Measurements from ENCODE around the gene NAIF1. TPM values are rescaled to one million over a fixed set of nuclear protein-coding genes. Genes with fewer than 3 reads are reported as not detected.

The NAIF1 gene
- total RNA-seq, 1 donor from 2014 or later: 11.8 TPM

GRCh38 chr9:128021098-128021497 is 46.0 kb downstream of the NAIF1 start:
- no peaks in the 10 kb centered on the region for H3K4me1 ChIP-seq
- H3K36me3 ChIP-seq: no peaks in the 10 kb centered on the region
- ATAC-seq (no peak), DNase-seq (no peak)
- no peak overlapping the region for H3K4me3 ChIP-seq
- no peaks in the 10 kb centered on the region for H3K9me3 ChIP-seq
- H3K27me3 ChIP-seq: no peaks in the 10 kb centered on the region
- TF ChIP-seq CTCF (IDR thresholded peaks at IDR 0.05): no peak
- H3K27ac ChIP-seq: no peak overlapping the region
- intact Hi-C loops (cut with DNase I): no loop called here

- peak; percentile 18 for TF ChIP-seq CTCF (IDR thresholded peaks at IDR 0.05)
- Histone ChIP-seq H3K36me3 (no peaks in the 10 kb centered on the region), H3K4me3 (no peak overlapping the region), H3K27me3 (no peaks in the 10 kb centered on the region), H3K4me1 (no peaks in the 10 kb centered on the region), H3K9me3 (no peaks in the 10 kb centered on the region), H3K27ac (no peak overlapping the region)
- intact Hi-C loops (cut with DNase I): no loop called here
- DNase-seq: no peak
- ATAC-seq: peak; percentile 21
Observed at GRCh38 chr9:128020692-128021091, 46.4 kb downstream of the NAIF1 start.

GRCh38 chr9:128015696-128016095 is 51.4 kb downstream of the NAIF1 start:
- DNase-seq: no peak

More at GRCh38 chr9:128015696-128016095, 51.4 kb downstream of the NAIF1 start:
- intact Hi-C loops (cut with DNase I): no loop called here
- H3K27ac ChIP-seq: no peak overlapping the region
- no peaks in the 10 kb centered on the region for H3K9me3 ChIP-seq
- ATAC-seq: no peak
- H3K4me3 ChIP-seq: no peak overlapping the region
- H3K27me3 ChIP-seq: no peaks in the 10 kb centered on the region
- no peaks in the 10 kb centered on the region for H3K36me3 ChIP-seq
- H3K4me1 ChIP-seq: peaks cover 5% of the 10 kb centered on the region
- no peak for TF ChIP-seq CTCF (IDR thresholded peaks at IDR 0.05)

Other genes starting within 250 kb of the NAIF1 start
- 322 TPM for gene ENG, start 212.7 kb downstream of the NAIF1 start, total RNA-seq
- gene AK1, start 189.6 kb downstream of the NAIF1 start, total RNA-seq: 158 TPM
- 94.7 TPM for gene ST6GALNAC6, start 167.7 kb downstream of the NAIF1 start, total RNA-seq
- gene ST6GALNAC4, start 150.3 kb downstream of the NAIF1 start, total RNA-seq: 58.8 TPM
- 3.5 TPM for gene PIP5KL1, start 136.5 kb downstream of the NAIF1 start, total RNA-seq
- gene DPM2, start 129.5 kb downstream of the NAIF1 start, total RNA-seq: 37.1 TPM
- gene EEIG1, start 86.3 kb downstream of the NAIF1 start, total RNA-seq: 44.7 TPM
- gene SLC25A25, start 912 bp upstream of the NAIF1 start, total RNA-seq: 34.7 TPM
- gene PTGES2, start 60.4 kb upstream of the NAIF1 start, total RNA-seq: 35.1 TPM
- gene LCN2, start 82.1 kb upstream of the NAIF1 start, total RNA-seq: 14.3 TPM
- gene BBLN, start 92.9 kb upstream of the NAIF1 start, total RNA-seq: 39.0 TPM
- gene CIZ1, start 124.3 kb upstream of the NAIF1 start, total RNA-seq: 107 TPM
- gene DNM1, start 136.1 kb upstream of the NAIF1 start, total RNA-seq: 5.2 TPM
- 88.7 TPM for gene GOLGA2, start 208.7 kb upstream of the NAIF1 start, total RNA-seq
- 18.9 TPM for gene SWI5, start 209.0 kb upstream of the NAIF1 start, total RNA-seq

Measured in upper lobe of right lung (tissue), 1 donor.